ENCODE results near the gene SEMA3F. TPM values are rescaled to one million over a fixed set of nuclear protein-coding genes. Genes with fewer than 3 reads are reported as not detected.

Gene SEMA3F
- total RNA-seq, 2 donors from 2014 or later, result 6.3 to 18.7 TPM

GRCh38 chr3:50179710-50180109, 24.6 kb downstream of the SEMA3F start:
- Histone ChIP-seq H3K9me3 (no peaks in the 10 kb centered on the region), H3K27ac (no peak overlapping the region), H3K27me3 (no peaks in the 10 kb centered on the region), H3K4me3 (no peak overlapping the region), H3K4me1 (no peaks in the 10 kb centered on the region), H3K36me3 (no peaks in the 10 kb centered on the region)
- no peak for DNase-seq (ENCODE audit: low spot score)
- TF ChIP-seq CTCF (IDR thresholded peaks at IDR 0.05), result no peak

- H3K4me3 ChIP-seq, result no peak overlapping the region
- H3K36me3 ChIP-seq, result no peaks in the 10 kb centered on the region
- H3K9me3 ChIP-seq, result no peaks in the 10 kb centered on the region
- no peak overlapping the region for H3K27ac ChIP-seq
- TF ChIP-seq CTCF (IDR thresholded peaks at IDR 0.05), result no peak
- no peak for DNase-seq (ENCODE audit: low spot score)
- H3K27me3 ChIP-seq, result no peaks in the 10 kb centered on the region
- no peaks in the 10 kb centered on the region for H3K4me1 ChIP-seq
Observed at GRCh38 chr3:50181985-50182384, 26.9 kb downstream of the SEMA3F start.

GRCh38 chr3:50182533-50183099, 27.5 kb downstream of the SEMA3F start:
- Histone ChIP-seq H3K9me3 (no peaks in the 10 kb centered on the region), H3K4me1 (no peaks in the 10 kb centered on the region), H3K27ac (no peak overlapping the region), H3K27me3 (no peaks in the 10 kb centered on the region), H3K4me3 (no peak overlapping the region), H3K36me3 (no peaks in the 10 kb centered on the region)
- DNase-seq (ENCODE audit: low spot score), result no peak
- TF ChIP-seq CTCF (IDR thresholded peaks at IDR 0.05), result no peak

- Histone ChIP-seq H3K27ac (no peak overlapping the region), H3K27me3 (no peaks in the 10 kb centered on the region), H3K4me1 (no peaks in the 10 kb centered on the region), H3K9me3 (no peaks in the 10 kb centered on the region), H3K4me3 (no peak overlapping the region), H3K36me3 (no peaks in the 10 kb centered on the region)
- no peak for DNase-seq (ENCODE audit: low spot score)
- no peak for TF ChIP-seq CTCF (IDR thresholded peaks at IDR 0.05)
Observed at GRCh38 chr3:50183755-50184154, 28.6 kb downstream of the SEMA3F start.

GRCh38 chr3:50184242-50184978, 29.3 kb downstream of the SEMA3F start:
- no peaks in the 10 kb centered on the region for H3K9me3 ChIP-seq
- no peak for TF ChIP-seq CTCF (IDR thresholded peaks at IDR 0.05)
- no peak for DNase-seq (ENCODE audit: low spot score)
- H3K4me3 ChIP-seq, result no peak overlapping the region
- H3K27ac ChIP-seq, result no peak overlapping the region
- no peaks in the 10 kb centered on the region for H3K27me3 ChIP-seq
- H3K4me1 ChIP-seq, result no peaks in the 10 kb centered on the region
- H3K36me3 ChIP-seq, result no peaks in the 10 kb centered on the region

Data from right atrium auricular region (tissue), 2 donors.